Measurements from ENCODE around the gene RASGRF2. TPM values are rescaled to one million over a fixed set of nuclear protein-coding genes. Genes with fewer than 3 reads are reported as not detected.
"Not testable (repeated sequence)": the region's sequence is repeated elsewhere in the genome, so short reads cannot be mapped to it uniquely, and the experiment has no call there.

RASGRF2 gene
- total RNA-seq, 1 donor from 2014 or later, result 4.8 TPM

- peaks cover 8% of the 10 kb centered on the region for H3K9me3 ChIP-seq (replicated peaks)
- H3K4me3 ChIP-seq, result no peak overlapping the region
- peaks cover 18% of the 10 kb centered on the region for H3K4me1 ChIP-seq
- H3K36me3 ChIP-seq, result no peaks in the 10 kb centered on the region
- intact Hi-C loops (cut with micrococcal nuclease), result no loop called here
- no peak for TF ChIP-seq CTCF (IDR thresholded peaks at IDR 0.05; ENCODE audit: borderline replicate concordance)
- DNase-seq, result no peak
- no peaks in the 10 kb centered on the region for H3K27me3 ChIP-seq (ENCODE audit: low read depth)
- no peak overlapping the region for H3K27ac ChIP-seq (replicated peaks)
These were observed 50.4 kb downstream of the RASGRF2 start for GRCh38 chr5:81010336-81011169.

- intact Hi-C loops (cut with micrococcal nuclease), result no loop called here
These were observed 54.2 kb downstream of the RASGRF2 start for GRCh38 chr5:81014348-81014747.

GRCh38 chr5:81016116-81016515 lies 56.0 kb downstream of the RASGRF2 start:
- H3K4me1 ChIP-seq, result no peaks in the 10 kb centered on the region
- DNase-seq, result no peak
- no peak for TF ChIP-seq CTCF (IDR thresholded peaks at IDR 0.05; ENCODE audit: borderline replicate concordance)
- H3K27ac ChIP-seq (replicated peaks), result no peak overlapping the region
- H3K27me3 ChIP-seq (ENCODE audit: low read depth), result no peaks in the 10 kb centered on the region
- H3K36me3 ChIP-seq, result no peaks in the 10 kb centered on the region
- H3K4me3 ChIP-seq, result no peak overlapping the region
- H3K9me3 ChIP-seq (replicated peaks), result peaks cover 8% of the 10 kb centered on the region
- intact Hi-C loops (cut with micrococcal nuclease), result no loop called here

More at GRCh38 chr5:81014348-81014747, 54.2 kb downstream of the RASGRF2 start:
- TF ChIP-seq CTCF (IDR thresholded peaks at IDR 0.05; ENCODE audit: borderline replicate concordance), result no peak
- no peak for DNase-seq
- Histone ChIP-seq H3K36me3 (no peaks in the 10 kb centered on the region), H3K27ac (replicated peaks) (no peak overlapping the region), H3K27me3 (ENCODE audit: low read depth) (no peaks in the 10 kb centered on the region), H3K4me3 (no peak overlapping the region), H3K9me3 (replicated peaks) (peaks cover 8% of the 10 kb centered on the region), H3K4me1 (no peaks in the 10 kb centered on the region)

GRCh38 chr5:81017320-81017719 lies 57.2 kb downstream of the RASGRF2 start:
- intact Hi-C loops (cut with micrococcal nuclease), result no loop called here
- Histone ChIP-seq H3K36me3 (no peaks in the 10 kb centered on the region), H3K4me3 (no peak overlapping the region), H3K4me1 (peaks cover 2% of the 10 kb centered on the region), H3K27ac (replicated peaks) (no peak overlapping the region), H3K9me3 (replicated peaks) (peaks cover 8% of the 10 kb centered on the region), H3K27me3 (ENCODE audit: low read depth) (no peaks in the 10 kb centered on the region)
- DNase-seq, result no peak
- no peak for TF ChIP-seq CTCF (IDR thresholded peaks at IDR 0.05; ENCODE audit: borderline replicate concordance)

GRCh38 chr5:81018608-81019007 lies 58.4 kb downstream of the RASGRF2 start:
- H3K27ac ChIP-seq (replicated peaks); H3K4me3 ChIP-seq; intact Hi-C loops (cut with micrococcal nuclease); H3K9me3 ChIP-seq (replicated peaks); H3K36me3 ChIP-seq; DNase-seq; H3K27me3 ChIP-seq (ENCODE audit: low read depth): not testable (repeated sequence)
- H3K4me1 ChIP-seq, result peaks cover 12% of the 10 kb centered on the region

- Histone ChIP-seq H3K4me1 (peaks cover 12% of the 10 kb centered on the region), H3K27me3 (ENCODE audit: low read depth) (peaks cover 2% of the 10 kb centered on the region), H3K4me3 (no peak overlapping the region), H3K27ac (replicated peaks) (no peak overlapping the region), H3K36me3 (no peaks in the 10 kb centered on the region), H3K9me3 (replicated peaks) (no peaks in the 10 kb centered on the region)
- no peak for DNase-seq
- no peak for TF ChIP-seq CTCF (IDR thresholded peaks at IDR 0.05; ENCODE audit: borderline replicate concordance)
- intact Hi-C loops (cut with micrococcal nuclease), result no loop called here
These were observed 59.6 kb downstream of the RASGRF2 start for GRCh38 chr5:81019748-81020147.
